Adrenal gland (tissue), 12 donors: ENCODE measurements around the gene SLC27A3. TPM values are rescaled to one million over a fixed set of nuclear protein-coding genes. Genes with fewer than 3 reads are reported as not detected.
A peak's percentile ranks its signal among the peaks of the same experiment; 100 is the strongest.

Experiments
- DNase-seq, 7 donors: peaks; one replicate each; pipeline ENCODE4 v3.0.0-alpha.2; 2019 to 2020
- H3K27ac ChIP-seq, 5 donors: fragments of 200-600 bp; sonication (generic) in 4 of 5; 1 replicate in 3 of 5; 2 replicates in 2 of 5; pipeline versions ENCODE4 v1.5.1 to v1.8.0; 2016 to 2020; ENCODE audit warnings: mild to moderate bottlenecking in 1 of 5
- H3K27me3 ChIP-seq: fragments of 200-600 bp; 2 replicates; pipeline ENCODE4 v1.8.0; 2021
- H3K36me3 ChIP-seq, 2 donors: fragments of 200-600 bp; replicated peaks in 1 of 2; 1 replicate in 1 of 2; 2 replicates in 1 of 2; pipeline versions ENCODE4 v1.5.1 to v1.8.0; 2018 to 2022
- H3K4me1 ChIP-seq, 2 donors: fragments of 200-600 bp; replicated peaks in 1 of 2; 1 replicate in 1 of 2; 2 replicates in 1 of 2; pipeline versions ENCODE4 v1.5.1 to v1.8.0; 2018 to 2021
- H3K4me3 ChIP-seq, 4 donors: fragments of 200-600 bp; sonication (generic) in 3 of 4; one replicate each; pipeline ENCODE4 v1.5.1; 2016 to 2018
- H3K9me3 ChIP-seq, 3 donors: fragments of 200-600 bp; sonication (generic) in 1 of 3; replicated peaks in 1 of 3; 1 replicate in 2 of 3; 2 replicates in 1 of 3; pipeline versions ENCODE4 v1.5.1 to v1.8.0; 2016 to 2021
- POLR2A ChIP-seq, 2 donors: fragments of 450-650 bp; IDR thresholded peaks; one replicate each; pipeline ENCODE4 v1.6.1; 2017; ENCODE audit warnings: antibody characterized with exemption in 2 of 2, mild to moderate bottlenecking in 2 of 2, moderate library complexity in 1 of 2
- WGBS, 4 donors: extraction: QIAGEN DNeasy Blood & Tissue Kit in 2 of 4; methylation state at CpG; one replicate each; pipeline versions ENCODE4 v1.1.5 to v1.1.7; 2013 to 2017; 5-methylcytosine and 5-hydroxymethylcytosine counted together
- intact Hi-C, 2 donors: fragments of 100-400 bp; cut with DNase I; formaldehyde crosslinking; loops; one replicate each; pipeline versions ENCODE4 v1.14.1 to v1.15.0; 2022 to 2023
- polyA plus RNA-seq, 3 donors: library from polyadenylated mRNA; stranded (reverse); fragments of 200-250 nt in 2 of 3; fragments of 350-450 nt in 1 of 3; fragmentation: Illumina TruSeq in 1 of 3; extraction: RNeasy Lipid Tissue Mini Kit (QIAGEN cat#74804) in 1 of 3; gene quantifications; one replicate each; pipeline ENCODE4 v1.2.3, GENCODE V29; 2013 to 2014
- total RNA-seq, 9 donors: library from RNA; depleted of rRNA in 4 of 9; stranded (reverse); fragments of >200 nt in 4 of 9; fragments of 120-200 nt in 1 of 9; fragmentation: NEBNext Ultra II Directional in 1 of 9; extraction: Animal tissue kit (Norgen Biotek cat#: 25700) in 1 of 9; gene quantifications; one replicate each; pipeline versions ENCODE4 v1.1.0 to v1.2.4, GENCODE V29; 2013 to 2023
- TF ChIP-seq, protein P1 (sequence below), 6 experiments: fragments of 450-650 bp in 4 of 6; fragments of 200-600 bp in 2 of 6; sonication (generic) in 1 of 6; IDR thresholded peaks; 1 replicate in 5 of 6; 2 replicates in 1 of 6; pipeline versions ENCODE4 v1.5.1 to v1.8.0; 2016 to 2021; ENCODE audit warnings: antibody characterized with exemption in 6 of 6, mild to moderate bottlenecking in 2 of 6, moderate library complexity in 1 of 6
- donor health status: healthy with polysubstance abuse.
- donor health status: Bipolar disorder and iron deficiency.
- donor health status: DM: yes; HTN: yes; CAD: no.
- donor health status: DM: no; HTN: no; CAD: no.
- donor health status: DM: no; HTN: no; CAD: no.
- donor health status: DM: yes; HTN: yes; CAD: no.

The SLC27A3 gene
- total and polyA plus RNA-seq, 12 donors, result 9.5 to 85.0 (median 15.9) TPM

- WGBS, 4 donors, result 74 to 82% (median 77%) methylated on average over 3 of the region's 3 CpGs
- Histone ChIP-seq H3K27me3 (no peaks in the 10 kb centered on the region), H3K9me3 (no peaks in the 10 kb centered on the region), H3K36me3 (peaks cover 0 to 81% of the 10 kb centered on the region in 2 donors), H3K4me3 (no peak overlapping the region), H3K4me1 (peaks cover 0 to 4% of the 10 kb centered on the region in 2 donors), H3K27ac (peak overlapping the region in 2 of 5 donors; percentile 15 to 55)
- TF ChIP-seq, protein P1, sequence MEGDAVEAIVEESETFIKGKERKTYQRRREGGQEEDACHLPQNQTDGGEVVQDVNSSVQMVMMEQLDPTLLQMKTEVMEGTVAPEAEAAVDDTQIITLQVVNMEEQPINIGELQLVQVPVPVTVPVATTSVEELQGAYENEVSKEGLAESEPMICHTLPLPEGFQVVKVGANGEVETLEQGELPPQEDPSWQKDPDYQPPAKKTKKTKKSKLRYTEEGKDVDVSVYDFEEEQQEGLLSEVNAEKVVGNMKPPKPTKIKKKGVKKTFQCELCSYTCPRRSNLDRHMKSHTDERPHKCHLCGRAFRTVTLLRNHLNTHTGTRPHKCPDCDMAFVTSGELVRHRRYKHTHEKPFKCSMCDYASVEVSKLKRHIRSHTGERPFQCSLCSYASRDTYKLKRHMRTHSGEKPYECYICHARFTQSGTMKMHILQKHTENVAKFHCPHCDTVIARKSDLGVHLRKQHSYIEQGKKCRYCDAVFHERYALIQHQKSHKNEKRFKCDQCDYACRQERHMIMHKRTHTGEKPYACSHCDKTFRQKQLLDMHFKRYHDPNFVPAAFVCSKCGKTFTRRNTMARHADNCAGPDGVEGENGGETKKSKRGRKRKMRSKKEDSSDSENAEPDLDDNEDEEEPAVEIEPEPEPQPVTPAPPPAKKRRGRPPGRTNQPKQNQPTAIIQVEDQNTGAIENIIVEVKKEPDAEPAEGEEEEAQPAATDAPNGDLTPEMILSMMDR (IDR thresholded peaks at IDR 0.05), result no peak
- TF ChIP-seq POLR2A (IDR thresholded peaks at IDR 0.05), result no peak
- intact Hi-C loops, result loop anchor here (10.0 kb wide), 1 partner anchor 254 kb away; no protein-coding TSS in a partner anchor
- DNase-seq, result no peak
These were observed 6.0 kb upstream of the SLC27A3 start for GRCh38 chr1:153769221-153769620.

DNA sequence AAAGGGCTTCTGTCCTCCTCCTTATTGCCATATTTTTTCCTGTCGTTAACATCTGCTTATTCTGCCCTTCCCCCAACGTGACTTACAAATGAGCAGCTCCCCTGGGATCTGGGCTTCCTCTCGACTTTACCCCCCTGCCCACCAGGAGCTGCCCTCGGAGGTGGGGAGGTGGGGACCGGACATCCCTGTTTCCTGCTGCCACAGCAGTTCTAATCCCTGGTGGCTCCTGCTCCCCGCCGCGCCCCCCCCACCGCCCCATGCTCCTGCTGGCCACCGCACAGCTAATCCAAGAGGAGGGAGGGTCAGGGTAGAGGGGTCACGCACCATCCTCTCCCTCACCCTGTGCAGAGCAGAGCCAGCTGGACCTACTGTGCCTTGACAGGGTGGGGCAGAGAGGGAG, 4.4 kb upstream of the SLC27A3 start:
- no peaks in the 10 kb centered on the region for H3K27me3 ChIP-seq
- H3K4me1 ChIP-seq, result peaks cover 4 to 20% of the 10 kb centered on the region in 2 donors
- WGBS, 4 donors, result 65 to 81% (median 70%) methylated on average over 8 to 11 of the region's 11 CpGs
- TF ChIP-seq POLR2A (IDR thresholded peaks at IDR 0.05), result no peak
- TF ChIP-seq, protein P1 (IDR thresholded peaks at IDR 0.05), result no peak
- peaks cover 0 to 65% of the 10 kb centered on the region in 2 donors for H3K36me3 ChIP-seq
- H3K9me3 ChIP-seq, result no peaks in the 10 kb centered on the region
- DNase-seq, result peak in 1 of 7 donors; percentile 23
- H3K27ac ChIP-seq, result peak overlapping the region in 2 of 5 donors; percentile 38 to 55
- intact Hi-C loops, result loop anchor here in 1 of 2 donors (10.0 kb wide), 2 partner anchors 96 to 196 kb away; partner anchors contain the start of genes ILF2 and NPR1
- no peak overlapping the region for H3K4me3 ChIP-seq

DNA sequence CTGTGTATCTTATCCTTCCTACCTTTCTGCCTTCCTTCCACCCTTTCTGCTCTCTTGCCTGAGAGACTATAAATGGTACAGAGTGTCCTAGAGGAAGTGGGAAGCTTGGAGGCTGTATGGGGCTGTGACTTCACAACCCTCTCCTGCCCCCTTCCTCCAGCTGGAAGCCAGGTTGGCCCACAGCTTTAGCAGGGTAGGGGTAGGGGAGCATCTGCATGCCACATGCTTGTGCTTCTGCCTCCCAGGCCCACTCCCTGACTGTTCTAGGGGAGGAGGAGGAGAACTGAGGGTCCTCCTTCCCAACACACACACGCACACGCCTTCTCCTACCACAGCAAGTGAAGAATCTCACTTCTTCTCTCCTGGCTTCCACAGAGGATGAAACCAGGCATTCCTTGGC, 3.9 kb upstream of the SLC27A3 start:
- no peak for DNase-seq
- Histone ChIP-seq H3K9me3 (no peaks in the 10 kb centered on the region), H3K27ac (peak overlapping the region in 2 of 5 donors; percentile 38 to 55), H3K4me3 (no peak overlapping the region), H3K27me3 (no peaks in the 10 kb centered on the region), H3K4me1 (peaks cover 9 to 24% of the 10 kb centered on the region in 2 donors), H3K36me3 (peaks cover 0 to 61% of the 10 kb centered on the region in 2 donors)
- intact Hi-C loops, result loop anchor here in 1 of 2 donors (10.0 kb wide), 2 partner anchors 96 to 196 kb away; partner anchors contain the start of genes ILF2 and NPR1
- 91 to 100% (median 100%) methylated on average over 2 of the region's 2 CpGs for WGBS, 4 donors
- TF ChIP-seq, protein P1 (IDR thresholded peaks at IDR 0.05), result no peak
- TF ChIP-seq POLR2A (IDR thresholded peaks at IDR 0.05), result no peak

DNA sequence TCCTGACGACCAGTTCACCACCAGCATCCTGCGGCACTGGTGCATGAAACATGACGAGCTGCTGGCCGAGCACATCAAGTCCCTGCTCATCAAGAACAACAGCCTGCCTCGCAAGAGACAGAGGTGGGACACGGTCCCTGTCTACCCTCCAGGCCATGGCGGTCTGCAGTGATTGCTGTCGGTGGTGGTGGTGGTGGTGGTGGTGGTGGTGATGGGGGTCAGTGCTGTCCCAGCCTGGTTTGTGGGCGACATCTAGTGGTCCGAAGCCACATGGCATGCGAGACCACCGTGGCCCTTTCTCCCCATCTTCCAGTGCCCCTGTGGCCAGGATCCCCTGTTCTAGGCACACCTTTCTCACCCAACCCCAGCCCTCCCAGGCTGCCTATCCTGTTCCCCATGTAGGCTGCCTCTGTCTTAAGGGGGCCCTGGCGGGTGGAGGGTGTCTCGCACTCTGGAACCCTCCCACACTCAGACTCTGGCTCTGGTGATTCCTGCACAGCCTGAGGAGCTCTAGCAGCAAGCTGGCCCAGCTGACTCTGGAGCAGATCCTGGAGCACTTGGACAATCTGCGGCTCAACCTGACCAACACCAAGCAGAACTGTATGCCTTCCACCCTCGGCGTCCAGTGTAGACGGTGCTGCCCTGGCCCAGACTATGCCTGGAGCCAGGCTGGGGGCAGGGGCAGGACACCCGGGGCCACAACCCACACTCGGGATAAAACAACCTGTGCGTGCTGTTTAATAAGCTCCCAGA, 3.2 kb upstream of the SLC27A3 start:
- Histone ChIP-seq H3K4me3 (no peak overlapping the region), H3K36me3 (peaks cover 0 to 53% of the 10 kb centered on the region in 2 donors), H3K27me3 (no peaks in the 10 kb centered on the region), H3K9me3 (no peaks in the 10 kb centered on the region), H3K27ac (peak overlapping the region in 1 of 5 donors; percentile 55), H3K4me1 (peaks cover 10 to 32% of the 10 kb centered on the region in 2 donors)
- no peak for TF ChIP-seq POLR2A (IDR thresholded peaks at IDR 0.05)
- TF ChIP-seq, protein P1 (IDR thresholded peaks at IDR 0.05), result peak in 5 of 6 experiments; percentile 20 to 46 (median 28)
- WGBS, 4 donors, result 76 to 91% (median 80%) methylated on average over 12 to 21 of the region's 21 CpGs
- intact Hi-C loops, result loop anchor here in 1 of 2 donors (10.0 kb wide), 2 partner anchors 97 to 197 kb away; partner anchors contain the start of genes ILF2 and NPR1
- peak in 1 of 7 donors; percentile 14 for DNase-seq
